HG03139 (cell line): ENCODE measurements around the gene HYAL4.
A peak's percentile ranks its signal among the peaks of the same experiment; 100 is the strongest.
"Not testable (repeated sequence)": the region's sequence is repeated elsewhere in the genome, so short reads cannot be mapped to it uniquely, and the experiment has no call there.

Experiments used
- ATAC-seq: cut with Tn5 transposase; IDR thresholded peaks from one replicate; pipeline ENCODE4 v1.9.1; 2021; ENCODE audit not compliant: unreplicated experiment

Gene HYAL4, protein sequence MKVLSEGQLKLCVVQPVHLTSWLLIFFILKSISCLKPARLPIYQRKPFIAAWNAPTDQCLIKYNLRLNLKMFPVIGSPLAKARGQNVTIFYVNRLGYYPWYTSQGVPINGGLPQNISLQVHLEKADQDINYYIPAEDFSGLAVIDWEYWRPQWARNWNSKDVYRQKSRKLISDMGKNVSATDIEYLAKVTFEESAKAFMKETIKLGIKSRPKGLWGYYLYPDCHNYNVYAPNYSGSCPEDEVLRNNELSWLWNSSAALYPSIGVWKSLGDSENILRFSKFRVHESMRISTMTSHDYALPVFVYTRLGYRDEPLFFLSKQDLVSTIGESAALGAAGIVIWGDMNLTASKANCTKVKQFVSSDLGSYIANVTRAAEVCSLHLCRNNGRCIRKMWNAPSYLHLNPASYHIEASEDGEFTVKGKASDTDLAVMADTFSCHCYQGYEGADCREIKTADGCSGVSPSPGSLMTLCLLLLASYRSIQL

DNA sequence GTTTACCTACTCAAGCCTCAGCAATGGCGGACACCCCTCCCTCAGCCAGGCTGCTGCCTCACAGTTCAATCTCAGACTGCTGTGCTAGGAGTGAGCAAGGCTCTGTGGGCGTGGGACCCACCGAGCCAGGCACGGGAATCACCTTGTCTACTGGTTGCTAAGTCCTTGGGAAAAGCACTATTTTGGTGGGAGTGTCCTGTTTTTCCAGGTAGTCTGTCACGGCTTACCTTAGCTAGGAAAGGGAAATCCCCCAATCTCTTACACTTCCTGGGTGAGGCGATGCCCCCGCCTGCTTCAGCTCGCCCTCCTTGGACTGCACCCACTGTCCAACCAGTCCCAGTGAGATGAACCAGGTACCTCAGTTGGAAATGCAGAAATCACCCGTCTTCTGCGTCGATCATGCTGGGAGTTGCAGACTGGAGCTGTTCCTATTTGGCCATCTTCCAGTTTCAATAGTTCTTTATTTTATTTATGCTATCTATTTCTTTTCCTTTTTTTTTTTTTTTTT is at the start of gene HYAL4:
Gene HYAL4, plus strand, starts transcription at position 458 of the 508 bp plus-strand sequence. CDS start 23,105 bp downstream, outside the sequence.
- no peak for ATAC-seq

DNA sequence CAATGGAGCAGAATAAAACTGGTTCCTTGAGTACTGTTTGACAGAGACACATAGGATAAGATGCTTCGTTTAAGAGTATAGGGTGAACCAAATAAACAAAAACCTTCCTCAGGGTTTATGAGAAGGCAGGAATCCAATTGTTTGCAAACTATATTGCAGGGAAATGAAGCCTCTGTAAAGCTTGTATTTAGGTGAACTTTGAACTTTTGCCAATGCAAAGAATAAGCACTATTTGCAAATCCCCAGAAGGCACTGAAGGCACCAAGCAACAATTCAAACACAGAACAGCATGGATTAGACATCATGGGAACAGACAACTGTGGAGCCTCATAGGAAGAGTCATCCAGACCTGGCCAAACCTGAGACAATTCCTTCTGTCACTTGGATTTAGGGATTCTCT is 49.1 kb upstream of the HYAL4 start:
- ATAC-seq: no peak

DNA sequence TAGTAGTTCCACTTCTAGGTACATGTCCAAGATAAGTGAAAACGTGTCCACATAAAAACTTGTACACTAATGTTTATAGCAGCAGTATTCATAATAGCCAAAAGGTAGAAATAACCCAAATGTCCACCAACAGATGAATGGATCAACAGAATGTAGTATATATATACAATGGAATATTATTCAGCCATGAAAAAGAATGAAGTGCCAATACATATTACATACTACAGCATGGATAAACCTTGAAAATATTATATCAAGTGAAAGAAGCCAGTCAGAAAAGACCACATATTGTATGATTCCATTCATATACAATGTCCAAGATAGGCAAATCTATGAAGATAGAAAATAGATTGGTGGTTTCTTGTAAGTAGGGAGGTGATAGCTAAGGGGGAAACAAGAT is 48.4 kb upstream of the HYAL4 start:
- no peak for ATAC-seq

DNA sequence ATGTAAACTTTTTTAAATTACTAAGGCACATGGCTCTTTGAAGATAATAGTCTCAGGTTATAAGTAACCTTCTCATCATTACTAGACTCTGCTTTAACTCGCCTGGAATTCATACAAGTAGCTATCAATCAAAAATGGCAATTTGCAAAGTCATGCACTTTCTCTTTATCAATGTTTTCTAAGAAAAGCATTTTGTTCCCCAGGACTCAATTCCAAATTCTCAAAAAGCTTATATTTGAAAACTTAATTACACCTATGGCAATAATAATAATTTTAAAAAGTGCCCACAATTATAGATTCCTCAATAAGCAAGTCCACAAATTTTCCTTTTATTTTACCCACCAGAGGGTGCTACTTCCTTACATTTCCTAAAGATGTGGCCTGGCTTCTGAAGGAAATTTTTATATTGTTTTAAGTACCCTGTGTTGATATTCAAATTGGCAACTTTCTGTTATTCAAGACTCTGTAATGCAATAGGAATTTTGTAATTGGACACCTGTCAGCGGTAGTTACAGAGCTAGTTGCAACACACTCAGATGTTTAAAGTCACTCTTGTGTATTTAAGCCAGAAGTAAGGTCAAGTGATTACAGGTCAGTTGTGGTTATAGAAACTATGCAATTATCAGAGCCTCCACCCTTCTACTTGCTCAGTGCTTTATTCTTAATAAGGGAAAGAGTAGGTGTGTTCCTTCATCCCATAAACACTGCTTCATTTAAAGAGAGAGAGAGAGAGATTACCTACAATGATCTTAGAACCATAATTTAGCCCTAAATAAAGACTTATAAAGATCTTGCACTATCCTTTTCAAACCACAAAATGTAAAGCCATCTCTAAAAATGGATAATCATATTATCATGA is 47.1 kb upstream of the HYAL4 start:
- ATAC-seq: no peak

DNA sequence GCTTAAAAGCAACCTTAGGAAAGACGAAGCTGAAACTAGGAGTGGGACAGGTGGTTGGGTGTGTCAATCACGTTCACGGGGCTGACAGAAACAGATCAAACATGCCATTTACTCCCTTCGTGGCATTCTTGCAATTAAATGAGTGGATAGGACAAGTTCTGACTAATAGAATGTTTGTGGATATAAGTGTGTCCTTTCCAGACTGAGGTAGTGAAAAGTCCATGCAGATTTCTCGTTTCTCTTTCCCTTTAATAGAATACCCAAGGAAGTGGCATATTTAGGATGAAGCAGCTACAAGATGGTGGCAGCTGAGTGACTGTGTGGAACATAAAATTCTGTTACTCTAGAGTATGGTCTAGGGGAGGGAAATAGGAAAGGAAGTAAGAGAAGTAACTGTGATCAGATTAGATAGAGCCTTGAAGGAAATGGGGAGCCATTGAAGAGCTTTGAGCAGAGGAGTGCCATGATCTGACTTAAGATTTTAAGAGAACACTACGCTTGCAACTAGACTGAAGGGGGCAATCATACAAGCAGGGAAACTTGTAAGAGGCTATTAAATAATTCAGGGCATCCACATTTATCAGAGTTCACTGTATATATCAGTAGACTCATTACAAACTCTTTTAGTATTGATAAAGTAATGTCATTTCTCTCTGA is 46.3 kb upstream of the HYAL4 start:
- ATAC-seq: no peak

DNA sequence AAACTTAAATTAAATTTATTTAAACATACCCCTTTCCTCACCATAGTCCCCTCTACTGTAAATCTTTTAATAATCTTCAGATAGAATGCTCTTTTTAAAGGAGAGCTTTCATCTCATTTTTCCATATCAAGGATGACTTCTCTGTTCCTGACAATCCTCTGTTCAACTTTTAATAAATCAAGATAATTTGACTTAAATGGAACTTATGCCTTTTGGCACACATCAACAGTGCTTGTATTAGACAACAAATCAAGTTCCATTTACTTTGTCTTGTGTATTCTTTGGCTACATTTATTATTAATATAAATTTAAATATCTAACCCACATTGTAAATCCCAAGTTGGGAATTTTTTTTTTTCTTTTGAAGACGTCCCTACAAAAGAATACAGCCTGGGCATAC is 42.7 kb upstream of the HYAL4 start:
- no peak for ATAC-seq

DNA sequence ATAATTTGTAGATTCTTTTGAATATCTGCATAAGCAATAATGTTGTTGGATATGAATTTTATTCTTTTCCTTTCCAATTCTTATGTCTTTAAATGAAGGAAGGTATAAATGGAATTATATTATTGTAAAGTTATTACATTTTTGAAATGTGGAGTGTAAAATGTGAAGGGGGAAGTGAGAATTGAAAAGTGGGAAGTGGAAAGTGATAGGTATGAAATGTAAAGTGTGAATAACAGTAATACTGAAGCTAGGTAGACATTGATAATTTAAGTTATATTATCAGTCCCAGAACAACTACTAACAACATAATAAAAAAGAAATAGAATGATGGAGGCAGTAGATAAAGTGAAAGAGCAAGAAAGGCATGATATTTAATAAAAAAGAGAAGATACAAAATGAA is 39.7 kb upstream of the HYAL4 start:
- ATAC-seq: no peak

DNA sequence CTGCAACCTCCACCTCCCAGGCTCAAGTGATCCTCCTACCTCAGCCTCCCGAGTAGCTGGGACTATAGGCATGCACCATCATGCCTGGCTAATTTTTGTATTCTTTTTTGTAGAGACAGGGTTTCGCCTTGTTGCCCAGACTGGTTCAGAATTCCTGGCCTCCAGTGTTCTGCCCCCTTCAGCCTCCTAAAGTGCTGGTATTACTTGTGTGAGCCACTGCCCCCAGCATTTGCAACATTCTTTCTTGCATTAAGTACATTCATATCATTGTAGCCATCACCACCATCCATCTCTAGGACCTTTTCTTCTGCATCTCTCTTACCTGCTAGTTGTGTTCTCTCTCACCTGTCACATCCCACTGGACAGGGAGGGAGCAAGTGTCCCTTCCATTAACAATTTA is 35.5 kb upstream of the HYAL4 start:
- ATAC-seq: no peak

DNA sequence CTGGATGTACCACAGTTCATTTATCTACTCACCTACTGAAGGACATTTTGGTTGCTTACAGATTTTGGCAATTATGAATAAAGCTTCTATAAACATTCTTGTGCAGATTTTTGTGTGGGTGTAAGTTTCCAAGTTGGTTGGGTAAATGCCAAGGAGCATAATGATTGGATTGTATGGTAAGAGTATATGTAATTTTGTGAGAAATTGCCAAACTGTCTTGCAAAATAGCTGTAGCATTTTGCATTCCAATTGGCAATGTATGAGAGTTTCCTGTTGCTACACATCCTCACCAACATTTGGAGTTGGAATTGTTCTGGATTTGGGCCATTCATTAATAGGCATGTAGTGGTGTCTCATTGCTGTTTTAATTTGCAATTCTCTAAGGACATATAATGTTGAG is 33.9 kb upstream of the HYAL4 start:
- ATAC-seq: no peak

DNA sequence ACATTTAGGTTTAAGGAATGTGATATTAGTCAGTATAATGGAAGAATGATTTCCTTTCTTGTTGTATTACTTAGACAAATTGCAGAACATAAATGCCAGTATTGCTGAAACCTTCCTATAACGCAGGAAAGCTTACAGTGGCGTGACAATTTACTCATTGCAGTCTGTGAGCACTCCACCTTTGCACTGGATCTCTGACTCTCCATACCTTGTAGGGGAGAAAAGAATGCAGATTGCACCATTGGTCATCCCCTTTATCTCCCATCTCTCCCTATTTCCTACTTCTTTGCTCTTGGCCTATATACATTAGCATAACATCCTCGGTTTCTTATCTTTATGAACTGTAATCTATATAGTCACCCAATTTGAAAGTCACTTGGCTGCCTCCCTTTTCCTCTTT is 28.1 kb upstream of the HYAL4 start:
- ATAC-seq: no peak

DNA sequence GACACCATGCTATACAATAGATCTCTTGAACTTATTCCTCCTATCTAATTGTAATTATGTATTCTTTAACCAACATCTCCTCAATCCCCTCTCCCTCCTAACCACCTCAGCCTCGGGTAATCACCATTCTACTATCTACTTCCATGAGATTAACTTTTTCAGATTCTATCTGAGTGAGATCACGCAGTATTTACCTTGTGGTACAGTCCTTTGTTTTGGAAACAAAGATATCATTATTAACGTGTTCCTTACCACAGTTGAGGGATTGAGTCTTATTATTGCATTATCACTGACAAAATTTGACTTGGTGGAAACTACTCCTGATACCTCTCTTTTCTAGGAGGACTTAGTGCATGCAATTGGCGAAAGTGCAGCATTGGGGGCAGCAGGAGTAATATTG is 26.0 kb upstream of the HYAL4 start:
- no peak for ATAC-seq

DNA sequence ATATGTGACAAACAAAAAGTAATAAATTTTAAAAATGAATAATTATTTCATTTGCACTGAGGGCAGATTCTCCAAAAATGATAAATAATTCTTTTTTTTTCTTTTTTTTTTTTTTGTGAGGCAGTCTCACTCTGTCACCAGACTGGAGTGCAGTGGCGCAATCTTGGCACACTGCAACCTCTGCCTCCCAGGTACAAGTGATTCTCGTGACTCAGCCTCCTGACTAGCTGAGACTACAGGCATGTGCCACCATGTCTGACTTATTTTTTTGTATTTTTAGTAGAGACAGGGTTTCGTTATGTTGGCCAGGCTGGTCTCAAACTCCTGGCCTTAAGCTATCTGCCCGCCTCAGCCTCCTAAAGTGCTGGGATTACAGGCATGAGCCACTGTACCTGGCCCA is 25.2 kb upstream of the HYAL4 start:
- ATAC-seq: not testable (repeated sequence)

DNA sequence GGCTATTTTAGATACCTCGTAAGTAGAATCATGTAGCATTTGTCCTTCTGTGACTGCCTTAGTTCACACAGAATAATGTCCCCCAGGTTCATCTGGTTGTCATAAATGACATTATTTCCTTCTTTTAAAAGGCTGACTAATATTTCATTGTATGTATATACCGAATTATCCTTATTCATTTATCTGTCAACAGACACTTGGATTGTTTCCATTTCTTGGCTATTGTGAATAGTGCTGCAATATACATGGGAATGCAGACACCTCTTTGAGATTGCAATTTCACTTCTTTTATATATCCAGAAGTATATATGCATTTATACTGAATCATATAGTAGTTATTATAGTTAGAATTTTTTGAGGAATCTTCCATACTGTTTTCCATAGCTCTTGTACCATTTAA is 24.1 kb upstream of the HYAL4 start:
- ATAC-seq: no peak

DNA sequence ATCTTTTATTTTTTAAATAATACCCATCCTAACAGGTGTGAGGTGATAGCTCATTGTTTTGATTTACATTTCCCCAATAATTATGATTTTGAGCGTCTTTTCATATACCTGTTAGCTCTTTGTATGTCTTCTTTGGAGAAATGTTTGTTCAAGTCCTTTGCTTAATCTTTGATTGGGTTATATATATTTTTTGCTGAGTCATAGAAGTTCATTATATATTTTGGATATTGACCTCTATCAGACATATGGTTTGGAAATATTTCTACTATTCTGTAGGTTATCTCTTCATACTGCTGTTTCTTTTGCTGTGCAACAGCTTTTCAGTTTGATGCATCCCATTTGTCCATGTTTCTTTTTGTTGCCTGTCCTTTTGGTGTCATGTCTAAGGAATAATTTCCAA is 23.6 kb upstream of the HYAL4 start:
- ATAC-seq: no peak

DNA sequence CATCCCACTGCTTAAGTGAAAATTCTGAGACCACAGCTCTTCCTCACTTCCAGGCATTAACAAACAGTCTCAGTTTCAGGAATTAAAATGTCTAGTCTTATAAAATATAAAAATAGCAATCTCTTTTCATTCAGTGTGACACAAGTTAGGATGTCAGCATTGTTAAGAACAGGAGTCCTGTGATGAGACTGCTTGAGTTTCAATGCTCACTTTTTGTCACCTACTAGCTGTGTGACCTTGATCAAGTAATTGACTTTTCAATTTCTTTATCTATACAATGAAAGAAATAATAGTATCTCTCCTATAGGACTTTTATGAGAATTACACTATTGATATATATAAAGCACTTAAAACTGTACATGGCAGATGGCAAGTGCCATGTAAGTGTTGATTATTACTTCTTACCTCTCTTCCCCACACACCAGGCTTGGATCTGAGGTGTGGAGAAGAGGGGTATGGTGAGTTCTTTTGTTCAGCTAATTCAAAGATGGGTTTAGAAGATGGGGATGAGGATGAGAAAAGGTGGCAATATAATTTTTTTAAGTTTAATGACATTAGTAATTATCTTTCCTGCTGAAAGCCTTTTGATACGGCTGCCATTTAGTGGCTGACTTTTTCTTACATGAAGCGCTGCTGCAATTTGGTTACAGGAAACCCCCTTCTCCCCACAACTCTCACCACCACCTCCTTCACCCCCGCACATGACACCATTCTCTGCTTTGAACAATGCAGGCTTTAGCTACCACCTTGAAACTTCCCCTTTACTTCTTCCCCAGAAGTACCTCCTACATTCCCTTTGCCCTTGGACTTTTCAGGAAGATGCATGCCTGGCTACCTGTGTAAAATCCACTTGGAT is 20.8 kb upstream of the HYAL4 start:
- peak; percentile 83 for ATAC-seq

DNA sequence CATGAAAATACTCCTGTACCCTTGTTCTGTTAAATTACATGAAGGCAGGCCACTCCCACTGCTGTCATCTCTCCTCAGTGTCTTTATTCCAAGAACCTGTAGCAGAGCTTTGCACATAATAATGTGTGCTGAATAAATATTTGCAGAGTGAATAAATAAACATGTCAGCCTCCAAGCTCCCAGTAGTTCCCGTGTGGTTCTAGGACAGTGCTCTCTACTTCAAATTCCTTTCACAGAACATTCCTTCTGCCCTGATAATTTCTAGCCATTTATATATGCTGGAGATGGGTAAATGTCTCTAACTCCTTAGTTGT is 20.3 kb upstream of the HYAL4 start:
- ATAC-seq: no peak

DNA sequence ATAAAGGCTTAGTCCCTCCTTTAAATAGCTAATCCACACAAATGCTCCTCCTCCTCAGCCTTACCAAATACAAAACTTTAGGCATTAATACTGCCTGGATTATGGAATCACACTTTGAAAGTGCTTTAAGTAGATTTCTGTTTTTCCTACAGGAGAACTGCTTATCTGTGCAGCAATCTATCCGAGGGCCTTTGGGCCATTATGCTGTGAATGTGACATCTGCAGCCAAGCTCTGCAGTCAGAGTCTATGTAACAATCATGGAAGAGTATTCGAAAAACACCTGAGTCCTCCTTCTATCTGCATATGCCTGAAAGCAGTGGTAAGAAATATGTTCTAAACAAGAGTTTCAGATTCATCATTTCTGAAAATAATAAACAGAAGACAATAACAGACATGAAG is 16.2 kb upstream of the HYAL4 start:
- no peak for ATAC-seq

DNA sequence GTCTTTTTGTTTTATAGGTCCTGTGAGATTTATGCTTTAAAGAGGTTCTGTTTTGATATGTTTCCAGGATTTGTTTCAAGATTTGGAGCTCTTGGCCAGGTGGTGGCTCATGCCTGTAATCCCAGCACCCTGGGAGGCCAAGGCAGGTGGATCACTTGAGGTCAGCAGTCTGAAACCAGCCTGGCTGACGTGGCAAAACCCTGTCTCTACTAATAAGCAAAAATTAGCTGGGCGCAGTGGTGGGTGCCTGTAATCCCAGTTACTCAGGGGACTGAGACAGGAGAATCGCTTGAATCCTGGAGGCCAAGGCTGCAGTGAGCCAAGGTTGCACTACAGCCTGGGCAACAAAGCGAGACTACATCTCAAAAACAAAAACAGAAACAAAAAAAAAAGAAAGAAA is 8.3 kb upstream of the HYAL4 start:
- no peak for ATAC-seq

DNA sequence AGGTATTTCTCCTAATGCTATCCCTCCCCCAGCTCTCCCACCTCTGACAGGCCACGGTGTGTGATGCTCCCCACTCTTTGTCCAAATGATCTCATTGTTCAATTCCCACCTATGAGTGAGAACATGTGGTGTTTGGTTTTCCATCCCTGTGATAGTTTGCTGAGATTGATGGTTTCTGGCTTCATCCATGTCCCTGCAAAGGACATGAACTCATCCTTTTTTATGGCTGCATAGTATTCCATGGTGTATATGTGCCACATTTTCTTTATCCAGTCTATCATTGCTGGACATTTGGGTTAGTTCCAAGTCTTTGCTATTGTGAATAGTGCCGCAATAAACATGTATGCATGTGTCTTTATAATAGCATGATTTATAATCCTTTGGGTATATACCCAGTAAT is 5.9 kb upstream of the HYAL4 start:
- ATAC-seq: not testable (repeated sequence)

DNA sequence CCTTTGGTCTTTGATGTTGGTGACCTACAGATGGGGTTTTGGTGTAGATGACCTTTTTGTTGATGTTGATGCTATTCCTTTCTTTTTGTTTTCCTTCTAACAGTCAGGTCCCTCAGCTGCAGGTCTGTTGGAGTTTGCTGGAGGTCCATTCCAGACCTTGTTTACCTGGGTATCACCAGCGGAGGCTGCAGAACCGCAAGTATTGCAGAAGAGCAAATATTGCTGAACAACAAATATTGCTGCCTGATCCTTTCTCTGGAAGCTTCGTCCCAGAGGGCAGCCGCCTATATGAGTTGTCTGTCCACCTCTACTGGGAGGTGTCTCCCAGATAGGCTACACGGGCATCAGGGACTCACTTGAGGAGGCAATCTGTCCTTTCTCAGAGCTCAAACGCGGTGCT is 827 bp upstream of the HYAL4 start:
- not testable (repeated sequence) for ATAC-seq

DNA sequence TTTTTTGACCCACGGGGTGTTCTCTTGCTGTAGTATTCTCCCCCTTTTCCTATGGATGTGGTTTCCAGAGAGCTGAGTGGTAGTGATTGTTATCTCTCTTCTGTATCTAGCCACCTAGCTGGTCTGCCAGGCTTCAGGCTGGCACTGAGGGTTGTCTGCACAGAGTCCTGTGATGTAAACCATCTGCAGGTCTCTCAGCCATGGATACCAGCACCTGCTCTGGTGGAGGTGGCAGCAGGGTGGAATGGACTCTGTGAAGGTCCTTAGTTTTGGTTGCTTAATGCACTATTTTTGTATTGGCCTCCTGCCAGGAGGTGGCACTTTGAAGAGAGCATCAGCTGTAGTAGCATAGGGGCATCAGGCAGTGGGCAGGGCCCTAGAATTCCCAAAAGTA is 851 bp downstream of the HYAL4 start:
- ATAC-seq: no peak
